ENCODE data around the gene PYURF. TPM values are rescaled to one million over a fixed set of nuclear protein-coding genes. Genes with fewer than 3 reads are reported as not detected.
"Not testable (repeated sequence)": the region's sequence is repeated elsewhere in the genome, so short reads cannot be mapped to it uniquely, and the experiment has no call there.

The PYURF gene
- total RNA-seq, 1 donor from 2014 or later, result 67.0 TPM

GRCh38 chr4:88539322-88540068, 15.9 kb upstream of the PYURF start:
- not testable (repeated sequence) for H3K9me3 Mint-ChIP-seq (ENCODE audit: unreplicated experiment); H3K27ac Mint-ChIP-seq (ENCODE audit: unreplicated experiment); H3K36me3 Mint-ChIP-seq (ENCODE audit: unreplicated experiment); H3K27me3 Mint-ChIP-seq (ENCODE audit: unreplicated experiment); H3K4me3 Mint-ChIP-seq (ENCODE audit: unreplicated experiment); H3K4me1 Mint-ChIP-seq (ENCODE audit: unreplicated experiment)
- TF ChIP-seq CTCF (IDR thresholded peaks at IDR 0.05), result peak; percentile 59
- DNase-seq (ENCODE audit: extremely low spot score, unreplicated experiment), result peak; percentile 87

- no peak for TF ChIP-seq CTCF (IDR thresholded peaks at IDR 0.05)
- no peak overlapping the region for H3K4me3 Mint-ChIP-seq (ENCODE audit: unreplicated experiment)
- no peaks in the 10 kb centered on the region for H3K27me3 Mint-ChIP-seq (ENCODE audit: unreplicated experiment)
- no peaks in the 10 kb centered on the region for H3K9me3 Mint-ChIP-seq (ENCODE audit: unreplicated experiment)
- no peak for DNase-seq (ENCODE audit: extremely low spot score, unreplicated experiment)
- peaks cover 16% of the 10 kb centered on the region for H3K4me1 Mint-ChIP-seq (ENCODE audit: unreplicated experiment)
- H3K36me3 Mint-ChIP-seq (ENCODE audit: unreplicated experiment), result no peaks in the 10 kb centered on the region
- no peak overlapping the region for H3K27ac Mint-ChIP-seq (ENCODE audit: unreplicated experiment)
These were observed 14.1 kb upstream of the PYURF start for GRCh38 chr4:88537709-88538108.

GRCh38 chr4:88535090-88535755, 11.6 kb upstream of the PYURF start:
- H3K27ac Mint-ChIP-seq (ENCODE audit: unreplicated experiment), result peak overlapping the region; percentile 23
- H3K4me3 Mint-ChIP-seq (ENCODE audit: unreplicated experiment), result no peak overlapping the region
- no peak for DNase-seq (ENCODE audit: extremely low spot score, unreplicated experiment)
- H3K27me3 Mint-ChIP-seq (ENCODE audit: unreplicated experiment), result no peaks in the 10 kb centered on the region
- TF ChIP-seq CTCF (IDR thresholded peaks at IDR 0.05), result no peak
- H3K4me1 Mint-ChIP-seq (ENCODE audit: unreplicated experiment), result peaks cover 16% of the 10 kb centered on the region
- H3K36me3 Mint-ChIP-seq (ENCODE audit: unreplicated experiment), result no peaks in the 10 kb centered on the region
- H3K9me3 Mint-ChIP-seq (ENCODE audit: unreplicated experiment), result no peaks in the 10 kb centered on the region

GRCh38 chr4:88533937-88534750, 10.6 kb upstream of the PYURF start:
- Mint-ChIP-seq H3K4me1 (ENCODE audit: unreplicated experiment) (peaks cover 16% of the 10 kb centered on the region), H3K27me3 (ENCODE audit: unreplicated experiment) (no peaks in the 10 kb centered on the region), H3K4me3 (ENCODE audit: unreplicated experiment) (no peak overlapping the region), H3K9me3 (ENCODE audit: unreplicated experiment) (no peaks in the 10 kb centered on the region), H3K36me3 (ENCODE audit: unreplicated experiment) (no peaks in the 10 kb centered on the region), H3K27ac (ENCODE audit: unreplicated experiment) (peak overlapping the region; percentile 48)
- no peak for TF ChIP-seq CTCF (IDR thresholded peaks at IDR 0.05)
- no peak for DNase-seq (ENCODE audit: extremely low spot score, unreplicated experiment)

Data from osteocyte (in vitro differentiated cells).